ENCODE measurements around the gene C16orf46.
"Not testable (repeated sequence)": the region's sequence is repeated elsewhere in the genome, so short reads cannot be mapped to it uniquely, and the experiment has no call there.

C16orf46 gene, protein sequence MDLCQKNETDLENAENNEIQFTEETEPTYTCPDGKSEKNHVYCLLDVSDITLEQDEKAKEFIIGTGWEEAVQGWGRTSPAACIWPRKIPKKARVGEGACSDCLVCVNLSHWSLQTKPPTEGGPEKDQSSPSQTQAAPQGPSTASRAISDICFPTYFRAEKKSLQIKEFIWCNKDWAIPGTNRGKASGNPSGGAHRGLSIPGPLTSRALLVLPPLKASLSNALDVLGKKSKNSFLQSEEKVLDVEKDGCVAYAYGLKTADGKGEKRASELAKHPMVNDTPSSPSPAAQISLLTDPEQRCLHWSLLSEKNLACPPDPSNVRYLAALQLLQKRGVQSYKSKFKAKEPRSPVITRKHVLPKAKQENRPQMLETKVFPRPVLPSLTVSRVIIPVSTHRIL

DNA sequence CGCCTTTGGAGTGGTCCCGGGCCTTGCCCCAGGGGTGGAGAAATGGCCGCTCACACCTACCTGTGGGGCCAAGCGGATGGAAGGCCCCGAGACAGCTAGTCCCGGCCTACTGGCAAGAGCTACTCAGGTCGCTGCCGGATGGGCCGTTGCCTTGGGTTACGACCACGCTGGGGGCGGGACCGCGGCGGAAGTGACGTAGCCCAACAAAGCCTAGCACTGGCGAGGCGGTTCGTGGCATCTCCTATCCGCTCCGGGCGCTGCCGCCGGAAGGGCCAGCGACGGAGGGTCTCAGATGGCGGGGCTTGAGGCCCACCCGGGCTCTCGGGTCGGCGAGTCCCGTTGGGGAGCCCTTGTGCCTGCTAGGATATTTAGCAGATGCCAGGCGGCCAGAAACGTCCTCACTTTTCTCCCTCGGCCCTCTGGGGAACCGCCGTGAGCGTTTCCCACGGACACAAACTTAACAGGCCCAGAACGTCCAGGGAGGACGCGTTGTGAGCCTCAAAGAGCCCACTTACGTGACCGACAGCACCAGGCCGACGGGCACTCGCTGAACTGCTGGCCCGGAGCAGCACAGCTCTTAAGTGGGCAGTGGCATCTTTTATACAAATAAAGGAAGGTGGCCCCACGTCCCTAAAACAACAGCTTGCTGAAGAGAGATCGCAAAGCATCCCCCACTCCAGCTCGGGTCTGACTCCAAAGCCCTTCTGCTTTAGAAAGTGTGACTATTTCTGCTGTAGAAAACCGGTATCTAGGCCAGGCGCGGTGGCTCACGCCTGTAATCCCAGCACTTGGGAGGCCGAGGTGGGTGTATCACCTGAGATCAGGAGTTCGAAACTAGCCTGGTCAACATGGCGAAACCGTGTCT lies at the start of gene C16orf46:
C16orf46 (minus strand) TSS at position 163 of the 865 bp plus-strand sequence. CDS start 13,283 bp downstream, outside the sequence.
- peaks cover 7% of the 10 kb centered on the region; the same call in 1 of the 2 replicates for H3K4me1 ChIP-seq
- peaks cover 3% of the 10 kb centered on the region; the same call in 1 of the 2 replicates for H3K36me3 ChIP-seq (replicated peaks)
- no peaks in the 10 kb centered on the region for H3K9me3 ChIP-seq
- H3K27me3 ChIP-seq (ENCODE audit: low read depth): no peaks in the 10 kb centered on the region
- peak within 1 kb of the TSS; percentile 55 for H3K4me3 ChIP-seq
- peak; percentile 85 to 98 for DNase-seq (ENCODE audit: low spot score in 2 of 2)
- in situ Hi-C loops (cut with MboI; ENCODE audit: low sequenced_read_pairs): no loop called here

DNA sequence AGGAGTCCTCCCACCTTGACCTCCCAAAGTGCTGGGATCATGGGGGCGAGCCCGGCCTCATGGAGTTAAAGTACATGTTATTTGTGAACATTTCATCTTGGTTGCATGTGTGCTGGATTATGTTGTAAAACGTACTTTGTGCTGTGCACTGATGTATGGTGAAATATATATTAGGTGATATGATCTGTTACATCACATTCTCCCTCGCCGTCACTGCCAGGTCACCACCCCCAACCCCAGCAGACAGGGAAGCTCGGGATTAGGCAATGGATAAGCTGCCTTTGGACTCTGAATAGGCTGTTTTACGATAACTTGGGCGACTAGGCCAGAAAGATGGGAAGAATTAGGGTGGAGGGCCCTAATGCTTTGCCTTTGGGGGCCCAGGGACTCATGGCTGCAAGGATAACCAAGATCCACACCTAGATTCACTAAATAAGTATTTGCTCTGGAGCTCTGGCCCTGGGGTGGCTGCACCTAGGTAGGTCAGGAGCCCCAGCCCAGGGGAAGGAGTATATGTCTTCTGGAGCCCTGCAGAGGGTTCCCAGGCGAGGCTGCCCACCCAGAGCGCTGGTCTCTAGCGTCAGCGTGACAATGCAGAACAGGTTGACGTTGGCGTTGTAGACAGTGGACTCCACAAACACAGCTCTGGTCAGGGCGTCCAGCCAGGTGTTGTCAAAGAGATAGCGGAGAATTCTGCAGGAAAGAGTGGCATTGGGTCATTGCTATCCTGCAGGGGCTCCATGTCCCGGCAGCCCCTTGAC lies 46.2 kb upstream of the C16orf46 start:
- in situ Hi-C loops (cut with MboI; ENCODE audit: low sequenced_read_pairs): no loop called here
- H3K9me3 ChIP-seq: no peaks in the 10 kb centered on the region
- no peak for DNase-seq (ENCODE audit: low spot score in 2 of 2)
- no peaks in the 10 kb centered on the region for H3K4me1 ChIP-seq
- no peak overlapping the region for H3K4me3 ChIP-seq
- H3K36me3 ChIP-seq (replicated peaks): no peaks in the 10 kb centered on the region
- H3K27me3 ChIP-seq (ENCODE audit: low read depth): peaks cover 2% of the 10 kb centered on the region; the same call in 1 of the 2 replicates

DNA sequence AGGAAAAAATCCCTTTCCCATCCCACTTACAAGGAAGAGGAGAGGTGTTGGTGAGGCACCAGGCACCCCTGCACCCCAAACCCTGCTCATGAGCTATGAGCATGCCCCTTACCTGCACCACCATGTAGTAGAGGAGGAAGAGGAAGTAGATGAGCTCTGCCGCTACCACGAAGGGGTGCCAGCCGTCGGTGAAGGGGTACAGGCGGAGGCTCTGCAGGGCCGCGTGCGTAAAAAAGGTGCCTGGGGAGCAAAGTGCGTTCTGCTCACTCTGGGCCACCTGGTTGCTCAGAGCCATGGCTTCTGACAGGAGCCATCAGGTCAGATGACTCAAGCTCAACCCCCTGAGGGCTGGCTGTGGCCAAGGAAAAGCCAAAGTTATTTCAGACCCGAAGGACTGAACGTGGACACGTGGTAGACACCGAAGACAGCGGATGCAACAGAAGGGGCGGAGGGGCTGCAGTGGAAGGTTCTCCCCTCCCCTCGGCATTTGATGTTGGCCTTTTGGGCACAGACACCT lies 44.5 kb upstream of the C16orf46 start:
- no peaks in the 10 kb centered on the region for H3K4me1 ChIP-seq
- H3K36me3 ChIP-seq (replicated peaks): no peaks in the 10 kb centered on the region
- in situ Hi-C loops (cut with MboI; ENCODE audit: low sequenced_read_pairs): no loop called here
- no peaks in the 10 kb centered on the region for H3K9me3 ChIP-seq
- no peak overlapping the region for H3K4me3 ChIP-seq
- no peaks in the 10 kb centered on the region for H3K27me3 ChIP-seq (ENCODE audit: low read depth)
- no peak for DNase-seq (ENCODE audit: low spot score in 2 of 2)

DNA sequence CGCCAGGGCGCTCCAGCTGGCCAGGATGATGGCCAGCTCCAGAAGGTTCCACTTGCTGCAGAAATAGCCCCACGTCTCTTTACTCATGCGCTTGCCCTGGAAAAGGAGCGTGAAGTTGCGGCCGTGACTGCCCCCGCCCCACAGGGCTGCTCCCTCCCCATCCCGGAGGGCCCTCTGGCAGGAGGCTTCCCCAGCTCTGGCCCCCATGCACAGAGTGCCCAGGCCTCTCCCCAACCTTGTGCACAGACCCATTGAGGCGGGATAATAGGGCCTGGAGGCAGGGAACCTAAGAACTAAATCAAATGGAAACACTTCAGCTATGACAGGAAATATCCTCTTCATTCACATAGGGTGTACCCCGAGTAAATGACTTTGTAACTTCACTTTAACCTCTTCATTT lies 40.4 kb upstream of the C16orf46 start:
- in situ Hi-C loops (cut with MboI; ENCODE audit: low sequenced_read_pairs): no loop called here
- Histone ChIP-seq H3K4me3 (no peak overlapping the region), H3K36me3 (replicated peaks) (no peaks in the 10 kb centered on the region), H3K9me3 (no peaks in the 10 kb centered on the region), H3K27me3 (ENCODE audit: low read depth) (0 out of 2 replicates have a peak, but pooled peaks cover 3% of the 10 kb centered on the region), H3K4me1 (no peaks in the 10 kb centered on the region)
- DNase-seq (ENCODE audit: low spot score in 2 of 2): no peak

DNA sequence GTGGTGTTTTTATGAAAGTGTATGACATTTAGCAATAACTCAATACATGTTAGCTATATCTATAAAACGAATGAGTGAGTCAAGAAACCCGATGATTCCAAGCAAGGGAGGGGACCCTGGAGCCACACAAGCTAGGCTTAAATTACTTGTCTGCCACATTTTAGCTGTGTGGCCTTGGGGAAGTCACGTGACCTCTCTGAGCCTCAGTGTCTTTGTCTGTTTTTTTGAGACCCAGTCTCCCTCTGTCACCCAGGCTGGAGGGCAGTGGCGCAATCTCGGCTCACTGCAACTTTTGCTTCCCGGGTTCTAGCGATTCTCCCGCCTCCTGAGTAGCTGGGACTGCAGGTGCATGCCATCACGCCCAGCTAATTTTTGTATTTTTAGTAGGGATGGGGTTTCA lies 39.2 kb upstream of the C16orf46 start:
- H3K9me3 ChIP-seq: no peaks in the 10 kb centered on the region
- in situ Hi-C loops (cut with MboI; ENCODE audit: low sequenced_read_pairs): no loop called here
- no peak for DNase-seq (ENCODE audit: low spot score in 2 of 2)
- H3K4me1 ChIP-seq: no peaks in the 10 kb centered on the region
- no peak overlapping the region for H3K4me3 ChIP-seq
- 0 out of 2 replicates have a peak, but pooled peaks cover 3% of the 10 kb centered on the region for H3K27me3 ChIP-seq (ENCODE audit: low read depth)
- no peaks in the 10 kb centered on the region for H3K36me3 ChIP-seq (replicated peaks)

DNA sequence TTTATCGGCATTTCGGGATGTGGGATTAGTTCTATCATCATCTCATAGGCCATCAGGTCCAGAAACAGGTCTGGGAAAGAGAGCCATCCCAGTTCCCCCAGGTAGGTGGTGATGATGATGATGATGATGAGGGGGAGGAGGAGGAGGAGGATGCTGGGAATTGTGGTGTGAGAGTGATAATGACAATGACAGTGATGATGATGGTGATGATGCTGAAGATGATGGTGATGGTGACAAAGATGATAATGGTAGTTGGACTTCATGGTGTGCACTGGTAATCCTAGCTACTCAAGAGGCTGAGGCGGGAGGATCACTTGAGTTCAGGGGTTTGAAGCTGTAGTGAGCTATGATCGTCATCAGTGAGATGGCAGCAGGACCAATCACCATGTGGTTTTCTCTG lies 35.4 kb upstream of the C16orf46 start:
- H3K27me3 ChIP-seq (ENCODE audit: low read depth): 0 out of 2 replicates have a peak, but pooled peaks cover 3% of the 10 kb centered on the region
- no peak for DNase-seq (ENCODE audit: low spot score in 2 of 2)
- no peaks in the 10 kb centered on the region for H3K9me3 ChIP-seq
- in situ Hi-C loops (cut with MboI; ENCODE audit: low sequenced_read_pairs): no loop called here
- H3K4me3 ChIP-seq: no peak overlapping the region
- H3K36me3 ChIP-seq (replicated peaks): no peaks in the 10 kb centered on the region
- H3K4me1 ChIP-seq: no peaks in the 10 kb centered on the region

DNA sequence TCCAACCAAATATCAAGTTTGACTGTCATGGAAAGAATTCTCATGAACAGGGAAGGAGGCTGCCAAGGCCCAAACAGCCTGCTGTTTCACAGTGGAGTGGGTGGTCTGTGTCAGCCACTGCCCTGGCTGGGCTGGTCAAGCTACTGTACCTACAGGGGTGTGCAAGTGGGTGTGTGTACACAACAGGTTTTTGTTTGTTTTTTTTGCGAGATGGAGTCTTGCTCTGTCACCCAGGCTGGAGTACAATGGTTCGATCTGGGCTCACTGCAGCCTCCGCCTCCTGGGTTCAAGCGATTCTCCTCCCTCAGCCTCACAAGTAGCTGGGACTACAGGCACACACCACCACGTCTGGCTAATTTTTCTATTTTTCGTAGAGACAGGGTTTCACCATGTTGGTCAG lies 32.2 kb upstream of the C16orf46 start:
- H3K4me3 ChIP-seq; H3K36me3 ChIP-seq (replicated peaks); in situ Hi-C loops (cut with MboI; ENCODE audit: low sequenced_read_pairs); H3K4me1 ChIP-seq; H3K27me3 ChIP-seq (ENCODE audit: low read depth); H3K9me3 ChIP-seq; DNase-seq (ENCODE audit: low spot score in 2 of 2): not testable (repeated sequence)

DNA sequence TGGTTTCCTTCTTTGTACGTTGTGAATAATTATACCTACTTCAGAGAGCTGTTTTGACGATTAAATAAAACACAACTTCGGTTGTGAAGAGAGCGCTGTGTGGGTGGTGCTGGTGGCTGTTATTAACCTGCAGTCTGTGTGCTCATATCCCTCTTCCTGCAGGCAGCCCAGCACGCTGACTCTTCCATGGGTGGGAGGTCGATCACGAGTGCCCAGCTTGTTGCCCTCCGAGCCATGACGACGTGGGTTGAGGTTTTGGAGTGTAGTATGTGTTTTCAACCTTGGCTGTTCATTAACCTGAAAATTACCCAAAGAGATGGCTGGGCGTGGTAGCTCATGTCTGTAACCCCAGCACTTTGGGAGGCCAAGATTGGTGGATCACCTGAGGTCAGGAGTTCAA lies 30.5 kb upstream of the C16orf46 start:
- in situ Hi-C loops (cut with MboI; ENCODE audit: low sequenced_read_pairs): no loop called here

DNA sequence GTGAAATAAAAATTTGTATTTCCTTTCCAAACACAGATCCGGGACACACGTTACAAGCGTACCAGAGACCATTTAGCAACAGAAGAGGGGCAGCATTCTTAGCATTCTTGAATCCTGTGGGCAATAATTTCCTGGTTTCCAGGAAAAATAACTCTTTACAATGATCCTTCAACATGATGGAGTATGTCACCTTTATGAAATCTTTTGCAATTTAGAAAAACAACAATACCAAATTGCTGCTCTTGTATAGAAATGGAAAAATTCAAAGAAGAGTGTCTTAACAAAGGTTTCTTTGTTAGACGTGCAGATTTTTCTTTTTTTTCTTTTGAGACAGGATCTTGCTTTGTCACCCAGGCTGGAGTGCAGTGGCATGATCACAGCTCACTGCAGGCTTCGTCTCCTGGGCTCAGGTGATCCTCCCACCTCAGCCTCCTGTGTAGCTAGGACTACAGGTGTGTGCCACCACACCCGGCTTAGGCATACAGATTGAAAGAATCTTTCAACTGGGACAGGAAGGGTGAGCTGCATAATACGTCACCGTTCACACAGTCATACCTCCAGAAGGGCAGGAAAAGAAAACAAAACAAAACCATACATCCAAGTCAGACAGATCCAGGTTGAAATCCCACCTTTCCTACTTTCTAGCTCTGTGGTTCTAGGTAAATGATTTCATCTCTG lies 29.9 kb upstream of the C16orf46 start:
- H3K4me3 ChIP-seq: no peak overlapping the region
- in situ Hi-C loops (cut with MboI; ENCODE audit: low sequenced_read_pairs): no loop called here
- peak; percentile 15 to 64 for DNase-seq (ENCODE audit: low spot score in 2 of 2)

More for the DNA sequence above, 30.5 kb upstream of the C16orf46 start:
- peaks cover 2% of the 10 kb centered on the region; the same call in 1 of the 2 replicates for H3K4me1 ChIP-seq
- H3K27me3 ChIP-seq (ENCODE audit: low read depth): no peaks in the 10 kb centered on the region
- DNase-seq (ENCODE audit: low spot score in 2 of 2): no peak
- no peaks in the 10 kb centered on the region for H3K36me3 ChIP-seq (replicated peaks)
- H3K4me3 ChIP-seq: no peak overlapping the region
- no peaks in the 10 kb centered on the region for H3K9me3 ChIP-seq

DNA sequence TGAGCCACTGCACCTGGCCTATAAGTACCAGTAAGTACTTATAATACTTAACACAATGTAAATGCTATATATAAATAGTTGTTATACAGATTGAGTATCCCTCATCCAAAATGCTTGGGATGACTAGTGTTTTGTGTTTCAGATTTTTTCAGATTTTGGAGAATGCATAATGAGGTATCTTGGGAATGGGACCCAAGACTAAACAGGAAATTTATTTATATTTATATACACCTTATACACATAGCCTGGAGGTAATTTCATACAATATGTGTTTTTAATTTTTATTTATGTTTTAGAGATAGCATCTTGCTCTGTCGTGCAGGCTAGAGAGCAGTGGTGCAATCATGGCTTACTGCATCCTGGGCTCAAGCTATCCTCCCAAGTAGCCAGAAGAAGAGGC lies 28.9 kb upstream of the C16orf46 start:
- H3K4me3 ChIP-seq: no peak overlapping the region
- H3K9me3 ChIP-seq: no peaks in the 10 kb centered on the region
- H3K27me3 ChIP-seq (ENCODE audit: low read depth): no peaks in the 10 kb centered on the region
- in situ Hi-C loops (cut with MboI; ENCODE audit: low sequenced_read_pairs): no loop called here
- H3K36me3 ChIP-seq (replicated peaks): no peaks in the 10 kb centered on the region
- peaks cover 2% of the 10 kb centered on the region; the same call in 1 of the 2 replicates for H3K4me1 ChIP-seq
- no peak for DNase-seq (ENCODE audit: low spot score in 2 of 2)

More for the DNA sequence above, 29.9 kb upstream of the C16orf46 start:
- no peaks in the 10 kb centered on the region for H3K36me3 ChIP-seq (replicated peaks)
- H3K4me1 ChIP-seq: peaks cover 2% of the 10 kb centered on the region; the same call in 1 of the 2 replicates
- no peaks in the 10 kb centered on the region for H3K27me3 ChIP-seq (ENCODE audit: low read depth)
- H3K9me3 ChIP-seq: no peaks in the 10 kb centered on the region

DNA sequence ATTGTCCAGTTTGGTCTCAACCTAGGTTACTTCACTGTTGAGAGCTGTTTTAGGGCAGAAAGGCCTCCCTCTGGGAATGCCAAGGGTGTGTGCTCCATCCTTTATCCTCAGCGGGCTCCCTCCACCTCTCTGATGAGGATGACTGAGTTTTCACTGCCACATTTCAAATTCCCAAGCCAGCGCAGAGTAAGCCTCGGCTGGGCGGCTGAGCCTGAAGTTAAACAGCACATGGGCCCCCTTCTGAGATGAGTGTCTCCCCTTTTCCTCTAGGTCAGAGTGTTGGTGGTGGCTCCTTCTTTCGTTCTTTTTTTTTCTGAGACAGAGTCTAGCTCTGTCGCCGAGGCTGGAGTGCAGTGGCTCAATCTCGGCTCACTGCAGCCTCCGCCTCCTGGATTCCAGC lies 24.7 kb upstream of the C16orf46 start:
- in situ Hi-C loops (cut with MboI; ENCODE audit: low sequenced_read_pairs): no loop called here
- Histone ChIP-seq H3K9me3 (no peaks in the 10 kb centered on the region), H3K36me3 (replicated peaks) (no peaks in the 10 kb centered on the region), H3K4me3 (no peak overlapping the region), H3K4me1 (peaks cover 3% of the 10 kb centered on the region; the same call in 1 of the 2 replicates), H3K27me3 (ENCODE audit: low read depth) (no peaks in the 10 kb centered on the region)
- no peak for DNase-seq (ENCODE audit: low spot score in 2 of 2)

DNA sequence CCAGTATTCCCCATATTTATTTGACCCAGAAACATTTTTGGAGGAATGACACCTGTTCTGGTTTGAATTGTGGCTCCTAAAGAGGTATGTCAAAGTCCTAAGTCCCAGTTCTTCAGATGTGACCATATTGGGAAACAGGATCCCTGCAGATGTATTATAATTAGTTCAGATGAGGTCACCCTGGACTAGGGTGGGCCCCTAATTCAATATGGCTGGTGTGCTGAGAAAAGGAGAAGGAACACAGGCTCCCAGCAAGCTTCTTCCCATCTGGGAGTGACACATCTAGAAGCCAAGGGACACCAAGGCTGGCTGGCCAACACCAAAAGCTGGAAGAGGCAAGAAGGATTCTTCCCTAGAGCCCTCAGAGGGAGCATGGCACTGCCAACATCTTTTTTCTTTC lies 22.9 kb upstream of the C16orf46 start:
- Histone ChIP-seq H3K4me3 (no peak overlapping the region), H3K9me3 (no peaks in the 10 kb centered on the region), H3K27me3 (ENCODE audit: low read depth) (no peaks in the 10 kb centered on the region), H3K4me1 (peaks cover 3% of the 10 kb centered on the region; the same call in 1 of the 2 replicates), H3K36me3 (replicated peaks) (no peaks in the 10 kb centered on the region)
- no peak for DNase-seq (ENCODE audit: low spot score in 2 of 2)
- in situ Hi-C loops (cut with MboI; ENCODE audit: low sequenced_read_pairs): no loop called here

DNA sequence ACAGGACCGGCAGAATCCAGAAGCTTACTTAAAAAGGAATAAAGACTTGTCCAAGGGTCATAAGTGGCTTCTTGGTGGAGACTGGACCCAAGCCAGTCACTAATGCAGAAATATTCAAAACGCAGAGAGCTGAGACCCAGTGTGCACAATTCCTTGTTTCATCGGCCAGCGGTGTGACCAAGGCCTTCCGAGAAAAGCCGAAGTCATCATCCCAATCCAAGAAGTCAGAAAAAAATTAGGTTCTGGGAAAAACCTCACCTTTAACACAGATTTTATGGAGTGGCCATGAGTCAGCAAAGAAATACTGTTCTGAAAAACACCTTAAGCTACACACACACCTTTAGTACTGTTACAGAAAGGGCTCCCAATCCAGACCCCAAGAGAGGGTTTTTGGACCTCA lies 20.2 kb upstream of the C16orf46 start:
- H3K27me3 ChIP-seq (ENCODE audit: low read depth): no peaks in the 10 kb centered on the region
- H3K4me3 ChIP-seq: no peak overlapping the region

More for the DNA sequence above, 20.2 kb upstream of the C16orf46 start:
- Histone ChIP-seq H3K36me3 (replicated peaks) (peaks cover 12% of the 10 kb centered on the region; the same call in 1 of the 2 replicates), H3K4me1 (peaks cover 9% of the 10 kb centered on the region; the same call in 1 of the 2 replicates), H3K9me3 (no peaks in the 10 kb centered on the region)
- no peak for DNase-seq (ENCODE audit: low spot score in 2 of 2)
- in situ Hi-C loops (cut with MboI; ENCODE audit: low sequenced_read_pairs): no loop called here
